HepG2 (cell line): Measurements from ENCODE around the gene ATP2B2. TPM values are rescaled to one million over a fixed set of nuclear protein-coding genes. Genes with fewer than 3 reads are reported as not detected.

Source experiments
- CHCHD3 ChIP-seq: sonication (generic); formaldehyde crosslinking; IDR thresholded peaks from 2 replicates; pipeline ENCODE4 v1.8.0; 2022; ENCODE audit warnings: mild to moderate bottlenecking, missing genetic modification reagents, moderate library complexity
- HOXA3 ChIP-seq: sonication (generic); formaldehyde crosslinking; IDR thresholded peaks from 2 replicates; pipeline ENCODE4 v1.5.0; 2020; ENCODE audit warnings: missing genetic modification reagents
- MBNL3 ChIP-seq: fragments of 250-450 bp; sonication (Bioruptor Pico); conservative IDR thresholded peaks from 2 replicates; pipeline ENCODE4 v1.8.0; 2022; ENCODE audit warnings: mild to moderate bottlenecking, inconsistent platforms
- MTA1 ChIP-seq: sonication (generic); formaldehyde crosslinking; IDR thresholded peaks from 2 replicates; pipeline ENCODE4 v1.4.0; 2020; ENCODE audit warnings: missing genetic modification reagents, mild to moderate bottlenecking, borderline replicate concordance
- REPIN1 ChIP-seq: sonication (generic); formaldehyde crosslinking; IDR thresholded peaks from 2 replicates; pipeline ENCODE4 v1.8.0; 2022; ENCODE audit warnings: missing genetic modification reagents, low read depth, mild to moderate bottlenecking, borderline replicate concordance
- UBTF ChIP-seq: sonication (generic); formaldehyde crosslinking; IDR thresholded peaks from 2 replicates; pipeline ENCODE4 v1.4.0; 2020; ENCODE audit warnings: mild to moderate bottlenecking, missing genetic modification reagents
- ZBTB7A ChIP-seq: sonication (generic); formaldehyde crosslinking; IDR thresholded peaks from 2 replicates; pipeline ENCODE4 v1.8.0; 2022; ENCODE audit warnings: mild to moderate bottlenecking, missing genetic modification reagents
- ZFY ChIP-seq: sonication (generic); formaldehyde crosslinking; IDR thresholded peaks from 2 replicates; pipeline ENCODE4 v1.4.0; 2020; ENCODE audit warnings: missing genetic modification reagents
- ZMYM4 ChIP-seq: sonication (generic); formaldehyde crosslinking; IDR thresholded peaks from 2 replicates; pipeline ENCODE4 v1.8.1; 2023; ENCODE audit warnings: mild to moderate bottlenecking, missing genetic modification reagents
- ZNF225 ChIP-seq: sonication (generic); formaldehyde crosslinking; IDR thresholded peaks from 2 replicates; pipeline ENCODE4 v1.4.0; 2020; ENCODE audit warnings: mild to moderate bottlenecking, missing genetic modification reagents
- ZNF33A ChIP-seq: sonication (generic); formaldehyde crosslinking; IDR thresholded peaks from 2 replicates; pipeline ENCODE4 v1.5.1; 2020; ENCODE audit warnings: missing genetic modification reagents, mild to moderate bottlenecking, moderate library complexity, borderline replicate concordance
- polyA plus RNA-seq, 8 experiments: library from polyadenylated mRNA; depleted of rRNA in 3 of 8; stranded (reverse) in 7 of 8; unstranded in 1 of 8; fragments of >200 nt; fragmentation: Illumina TruSeq in 4 of 8; extraction: Trizol in 4 of 8; gene quantifications; 2 replicates each; pipeline versions ENCODE4 v1.2.1 to v1.2.3, GENCODE V29; 2011 to 2016; ENCODE audit warnings: low read depth in 4 of 8, missing spikeins in 1 of 8, mixed read lengths in 1 of 8; ENCODE audit not compliant: insufficient read depth in 1 of 8
- total RNA-seq, 5 experiments: library from RNA; depleted of rRNA; stranded (reverse); fragments of >200 nt; fragmentation: Illumina TruSeq; extraction: Trizol; gene quantifications; 2 replicates each; pipeline ENCODE4 v1.2.3, GENCODE V29; 2016; ENCODE audit warnings: low read depth in 1 of 5
- TF ChIP-seq, protein P1 (sequence below): sonication (generic); formaldehyde crosslinking; IDR thresholded peaks from 2 replicates; pipeline ENCODE4 v1.4.0; 2020; ENCODE audit warnings: missing genetic modification reagents
- TF ChIP-seq, protein P2 (sequence below): sonication (generic); formaldehyde crosslinking; IDR thresholded peaks from 2 replicates; pipeline ENCODE4 v1.4.0; 2020; ENCODE audit warnings: missing genetic modification reagents
- TF ChIP-seq, protein P3 (sequence below): sonication (generic); formaldehyde crosslinking; IDR thresholded peaks from 2 replicates; pipeline ENCODE4 v1.4.0; 2020; ENCODE audit warnings: low read depth, missing genetic modification reagents

The ATP2B2 gene
- total and polyA plus RNA-seq, 2 of the 13 experiments (the other 11 are each of a cell fraction or from before 2014, with no cell fraction given): 1.5 to 2.3 TPM

DNA sequence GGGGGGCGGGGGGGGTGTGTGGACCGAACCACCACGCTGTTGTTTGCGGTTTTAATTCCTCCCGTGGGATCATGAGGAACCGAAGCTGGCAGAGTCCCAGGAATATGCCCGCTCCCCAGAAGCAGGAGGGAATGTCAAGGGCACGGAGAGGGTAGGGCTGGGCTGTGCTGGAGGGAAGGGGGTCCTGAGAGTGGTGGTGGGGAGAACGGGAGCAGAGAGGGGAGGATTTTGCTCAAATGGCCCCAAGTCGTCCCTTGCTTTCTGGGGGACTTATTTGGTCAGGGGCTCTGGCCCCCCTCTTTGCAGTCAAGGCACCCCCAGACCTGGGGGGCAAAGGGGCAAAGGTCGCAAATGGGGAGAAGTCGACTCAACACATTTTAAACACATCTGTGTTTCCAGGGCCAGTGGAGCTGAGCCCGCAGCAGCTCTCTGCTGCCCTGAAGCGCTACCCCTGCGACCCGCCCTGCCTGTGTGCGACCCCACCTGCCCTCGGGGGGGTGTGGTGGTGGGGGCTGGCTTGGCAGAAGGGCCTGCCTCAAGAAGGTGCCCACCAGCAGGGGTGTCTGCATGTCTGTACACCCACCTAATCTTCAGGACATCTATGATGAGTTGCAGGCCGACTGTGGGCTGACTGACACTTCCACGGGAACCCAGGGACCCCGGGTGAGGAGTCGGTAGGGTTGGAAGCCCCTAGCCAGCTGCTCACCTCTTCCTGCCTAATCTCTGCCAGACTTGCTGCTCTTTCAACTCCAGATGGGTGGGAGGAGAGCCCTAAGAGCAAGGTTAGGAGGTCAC, 602 bp upstream of the ATP2B2 start (continued):
- TF ChIP-seq, protein P1, sequence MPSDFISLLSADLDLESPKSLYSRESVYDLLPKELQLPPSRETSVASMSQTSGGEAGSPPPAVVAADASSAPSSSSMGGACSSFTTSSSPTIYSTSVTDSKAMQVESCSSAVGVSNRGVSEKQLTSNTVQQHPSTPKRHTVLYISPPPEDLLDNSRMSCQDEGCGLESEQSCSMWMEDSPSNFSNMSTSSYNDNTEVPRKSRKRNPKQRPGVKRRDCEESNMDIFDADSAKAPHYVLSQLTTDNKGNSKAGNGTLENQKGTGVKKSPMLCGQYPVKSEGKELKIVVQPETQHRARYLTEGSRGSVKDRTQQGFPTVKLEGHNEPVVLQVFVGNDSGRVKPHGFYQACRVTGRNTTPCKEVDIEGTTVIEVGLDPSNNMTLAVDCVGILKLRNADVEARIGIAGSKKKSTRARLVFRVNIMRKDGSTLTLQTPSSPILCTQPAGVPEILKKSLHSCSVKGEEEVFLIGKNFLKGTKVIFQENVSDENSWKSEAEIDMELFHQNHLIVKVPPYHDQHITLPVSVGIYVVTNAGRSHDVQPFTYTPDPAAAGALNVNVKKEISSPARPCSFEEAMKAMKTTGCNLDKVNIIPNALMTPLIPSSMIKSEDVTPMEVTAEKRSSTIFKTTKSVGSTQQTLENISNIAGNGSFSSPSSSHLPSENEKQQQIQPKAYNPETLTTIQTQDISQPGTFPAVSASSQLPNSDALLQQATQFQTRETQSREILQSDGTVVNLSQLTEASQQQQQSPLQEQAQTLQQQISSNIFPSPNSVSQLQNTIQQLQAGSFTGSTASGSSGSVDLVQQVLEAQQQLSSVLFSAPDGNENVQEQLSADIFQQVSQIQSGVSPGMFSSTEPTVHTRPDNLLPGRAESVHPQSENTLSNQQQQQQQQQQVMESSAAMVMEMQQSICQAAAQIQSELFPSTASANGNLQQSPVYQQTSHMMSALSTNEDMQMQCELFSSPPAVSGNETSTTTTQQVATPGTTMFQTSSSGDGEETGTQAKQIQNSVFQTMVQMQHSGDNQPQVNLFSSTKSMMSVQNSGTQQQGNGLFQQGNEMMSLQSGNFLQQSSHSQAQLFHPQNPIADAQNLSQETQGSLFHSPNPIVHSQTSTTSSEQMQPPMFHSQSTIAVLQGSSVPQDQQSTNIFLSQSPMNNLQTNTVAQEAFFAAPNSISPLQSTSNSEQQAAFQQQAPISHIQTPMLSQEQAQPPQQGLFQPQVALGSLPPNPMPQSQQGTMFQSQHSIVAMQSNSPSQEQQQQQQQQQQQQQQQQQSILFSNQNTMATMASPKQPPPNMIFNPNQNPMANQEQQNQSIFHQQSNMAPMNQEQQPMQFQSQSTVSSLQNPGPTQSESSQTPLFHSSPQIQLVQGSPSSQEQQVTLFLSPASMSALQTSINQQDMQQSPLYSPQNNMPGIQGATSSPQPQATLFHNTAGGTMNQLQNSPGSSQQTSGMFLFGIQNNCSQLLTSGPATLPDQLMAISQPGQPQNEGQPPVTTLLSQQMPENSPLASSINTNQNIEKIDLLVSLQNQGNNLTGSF (CRISPR knock-in tag): no peak
- TF ChIP-seq REPIN1 (no peak), MTA1 (CRISPR knock-in tag) (0 out of 2 replicates have a peak, but pooled peaks have one; percentile 16), ZFY (0 out of 2 replicates have a peak, but pooled peaks have one; percentile 23), UBTF (0 out of 2 replicates have a peak, but pooled peaks have one; percentile 35), ZMYM4 (CRISPR knock-in tag) (no peak), ZNF225 (peak; percentile 52; the same call in 1 of the 2 replicates), HOXA3 (CRISPR knock-in tag) (0 out of 2 replicates have a peak, but pooled peaks have one; percentile 19), CHCHD3 (CRISPR knock-in tag) (no peak), ZBTB7A (peak; percentile 84; the same call in 1 of the 2 replicates), MBNL3 (CRISPR knock-in tag) (no peak), ZNF33A (0 out of 2 replicates have a peak, but pooled peaks have one; percentile 29)
- TF ChIP-seq, protein P2, sequence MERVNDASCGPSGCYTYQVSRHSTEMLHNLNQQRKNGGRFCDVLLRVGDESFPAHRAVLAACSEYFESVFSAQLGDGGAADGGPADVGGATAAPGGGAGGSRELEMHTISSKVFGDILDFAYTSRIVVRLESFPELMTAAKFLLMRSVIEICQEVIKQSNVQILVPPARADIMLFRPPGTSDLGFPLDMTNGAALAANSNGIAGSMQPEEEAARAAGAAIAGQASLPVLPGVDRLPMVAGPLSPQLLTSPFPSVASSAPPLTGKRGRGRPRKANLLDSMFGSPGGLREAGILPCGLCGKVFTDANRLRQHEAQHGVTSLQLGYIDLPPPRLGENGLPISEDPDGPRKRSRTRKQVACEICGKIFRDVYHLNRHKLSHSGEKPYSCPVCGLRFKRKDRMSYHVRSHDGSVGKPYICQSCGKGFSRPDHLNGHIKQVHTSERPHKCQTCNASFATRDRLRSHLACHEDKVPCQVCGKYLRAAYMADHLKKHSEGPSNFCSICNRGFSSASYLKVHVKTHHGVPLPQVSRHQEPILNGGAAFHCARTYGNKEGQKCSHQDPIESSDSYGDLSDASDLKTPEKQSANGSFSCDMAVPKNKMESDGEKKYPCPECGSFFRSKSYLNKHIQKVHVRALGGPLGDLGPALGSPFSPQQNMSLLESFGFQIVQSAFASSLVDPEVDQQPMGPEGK (CRISPR knock-in tag): peak; percentile 76
- TF ChIP-seq, protein P3, sequence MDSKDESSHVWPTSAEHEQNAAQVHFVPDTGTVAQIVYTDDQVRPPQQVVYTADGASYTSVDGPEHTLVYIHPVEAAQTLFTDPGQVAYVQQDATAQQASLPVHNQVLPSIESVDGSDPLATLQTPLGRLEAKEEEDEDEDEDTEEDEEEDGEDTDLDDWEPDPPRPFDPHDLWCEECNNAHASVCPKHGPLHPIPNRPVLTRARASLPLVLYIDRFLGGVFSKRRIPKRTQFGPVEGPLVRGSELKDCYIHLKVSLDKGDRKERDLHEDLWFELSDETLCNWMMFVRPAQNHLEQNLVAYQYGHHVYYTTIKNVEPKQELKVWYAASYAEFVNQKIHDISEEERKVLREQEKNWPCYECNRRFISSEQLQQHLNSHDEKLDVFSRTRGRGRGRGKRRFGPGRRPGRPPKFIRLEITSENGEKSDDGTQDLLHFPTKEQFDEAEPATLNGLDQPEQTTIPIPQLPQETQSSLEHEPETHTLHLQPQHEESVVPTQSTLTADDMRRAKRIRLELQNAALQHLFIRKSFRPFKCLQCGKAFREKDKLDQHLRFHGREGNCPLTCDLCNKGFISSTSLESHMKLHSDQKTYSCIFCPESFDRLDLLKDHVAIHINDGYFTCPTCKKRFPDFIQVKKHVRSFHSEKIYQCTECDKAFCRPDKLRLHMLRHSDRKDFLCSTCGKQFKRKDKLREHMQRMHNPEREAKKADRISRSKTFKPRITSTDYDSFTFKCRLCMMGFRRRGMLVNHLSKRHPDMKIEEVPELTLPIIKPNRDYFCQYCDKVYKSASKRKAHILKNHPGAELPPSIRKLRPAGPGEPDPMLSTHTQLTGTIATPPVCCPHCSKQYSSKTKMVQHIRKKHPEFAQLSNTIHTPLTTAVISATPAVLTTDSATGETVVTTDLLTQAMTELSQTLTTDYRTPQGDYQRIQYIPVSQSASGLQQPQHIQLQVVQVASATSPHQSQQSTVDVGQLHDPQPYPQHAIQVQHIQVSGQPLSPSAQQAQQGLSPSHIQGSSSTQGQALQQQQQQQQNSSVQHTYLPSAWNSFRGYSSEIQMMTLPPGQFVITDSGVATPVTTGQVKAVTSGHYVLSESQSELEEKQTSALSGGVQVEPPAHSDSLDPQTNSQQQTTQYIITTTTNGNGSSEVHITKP (CRISPR knock-in tag): peak; percentile 74; the same call in 1 of the 2 replicates
